AG04449 (cell line): ENCODE measurements around the gene IFRD1.

Experiments used
- CTCF ChIA-PET: fragments of 350-600 bp; formaldehyde crosslinking; extraction: SDS; loops from one replicate; lab custom pipeline; 2021; ENCODE audit warnings: antibody characterized with exemption; lab: Yijun Ruan, JAX
- POLR2A ChIA-PET: fragments of 400-600, 350-600 bp; formaldehyde crosslinking; extraction: SDS; loops from one replicate; lab custom pipeline; 2020; ENCODE audit warnings: antibody characterized with exemption, inconsistent platforms; lab: Yijun Ruan, JAX
- DNase-seq: peaks from one replicate; pipeline ENCODE4 v3.0.0-alpha.2; 2010; ENCODE audit warnings: low read depth, low spot score
- H3K4me3 ChIP-seq: 2 replicates; pipeline ENCODE4 v1.5.1; 2011; ENCODE audit warnings: low read depth, mild to moderate bottlenecking, control low read depth, low read length
- CTCF ChIP-seq: IDR thresholded peaks from one replicate; pipeline ENCODE4 v1.5.1; 2011; ENCODE audit warnings: mild to moderate bottlenecking, moderate library complexity, low read length, control low read depth, inconsistent platforms; ENCODE audit not compliant: insufficient read depth; ENCODE audit errors: missing control alignments

The IFRD1 gene

GRCh38 chr7:112467867-112468266, 17.6 kb downstream of the IFRD1 start:
- DNase-seq: no peak
- TF ChIP-seq CTCF: no peak
- CTCF ChIA-PET: interaction anchor here (1.4 to 2.3 kb wide), 3 partner anchors 11 to 17 kb away, joined by 3 to 10 read pairs (median 6); partner anchors contain the start of gene LSMEM1
- H3K4me3 ChIP-seq: no peak overlapping the region
- POLR2A ChIA-PET: no interaction called here

GRCh38 chr7:112470194-112470593, 19.9 kb downstream of the IFRD1 start:
- no peak overlapping the region for H3K4me3 ChIP-seq
- CTCF ChIA-PET: interaction anchor here (1.6 to 2.0 kb wide), 2 partner anchors 10 to 11 kb away, joined by 5 to 8 read pairs; partner anchors contain the start of gene LSMEM1
- no peak for DNase-seq
- POLR2A ChIA-PET: no interaction called here
- TF ChIP-seq CTCF: no peak

GRCh38 chr7:112476390-112477052, 26.3 kb downstream of the IFRD1 start:
- no peak for DNase-seq
- no peak for TF ChIP-seq CTCF
- CTCF ChIA-PET: no interaction called here
- POLR2A ChIA-PET: no interaction called here
- no peak overlapping the region for H3K4me3 ChIP-seq

- DNase-seq: no peak
- CTCF ChIA-PET: interaction anchor here (0.9 to 2.4 kb wide), 13 partner anchors 9 to 740 kb away, joined by 3 to 40 read pairs (median 6); no protein-coding TSS in a partner anchor
- TF ChIP-seq CTCF: no peak
- no peak overlapping the region for H3K4me3 ChIP-seq
- POLR2A ChIA-PET: interaction anchor here (0.9 to 1.4 kb wide), 2 partner anchors 30 to 31 kb away, joined by 4 to 8 read pairs; partner anchors contain the start of gene IFRD1
Measured at GRCh38 chr7:112481121-112481736, 31.0 kb downstream of the IFRD1 start.

- H3K4me3 ChIP-seq: no peak overlapping the region
- CTCF ChIA-PET: interaction anchor here (0.7 to 6.0 kb wide), 6 partner anchors 12 to 741 kb away, joined by 3 to 62 read pairs (median 9); no protein-coding TSS in a partner anchor
- no peak for TF ChIP-seq CTCF
- POLR2A ChIA-PET: interaction anchor here (0.9 to 1.4 kb wide), 2 partner anchors 31 to 387 kb away, joined by 4 to 8 read pairs; no protein-coding TSS in a partner anchor
- DNase-seq: peak; percentile 96
Measured at GRCh38 chr7:112481833-112482670, 31.8 kb downstream of the IFRD1 start.
